ENCODE measurements around the gene HOXC11. TPM values are rescaled to one million over a fixed set of nuclear protein-coding genes. Genes with fewer than 3 reads are reported as not detected.
A peak's percentile ranks its signal among the peaks of the same experiment; 100 is the strongest.

HOXC11 gene
- total RNA-seq, 1 experiment from 2014 or later, result 2.2 TPM

- Mint-ChIP-seq H3K4me3 (ENCODE audit: unreplicated experiment) (peak overlapping the region; percentile 44), H3K36me3 (ENCODE audit: insufficient read depth, unreplicated experiment) (peaks cover 9% of the 10 kb centered on the region), H3K4me1 (ENCODE audit: low read depth, unreplicated experiment) (peaks cover 21% of the 10 kb centered on the region), H3K27me3 (ENCODE audit: insufficient read depth, unreplicated experiment) (no peaks in the 10 kb centered on the region), H3K9me3 (ENCODE audit: unreplicated experiment) (no peaks in the 10 kb centered on the region), H3K27ac (ENCODE audit: unreplicated experiment) (no peak overlapping the region)
- Histone ChIP-seq H3K27me3 (replicated peaks; ENCODE audit: control insufficient read depth, insufficient read depth, low read length) (no peaks in the 10 kb centered on the region), H3K4me1 (peaks cover 23% of the 10 kb centered on the region), H3K36me3 (ENCODE audit: control insufficient read depth, insufficient read depth, low read length) (no peaks in the 10 kb centered on the region), H3K4me3 (ENCODE audit: low read depth, low read length) (no peak overlapping the region), H3K9me3 (no peaks in the 10 kb centered on the region)
- ChIA-PET CTCF (interaction anchor here (1.3 kb wide), 1 partner anchor 10 kb away, joined by 4 read pairs; no protein-coding TSS in a partner anchor), POLR2A (no interaction called here)
- peak; percentile 51 to 54 for DNase-seq
- TF ChIP-seq CTCF (IDR thresholded peaks at IDR 0.05; ENCODE audit: insufficient read depth in 1 of 2, low read depth in 1 of 2, low read length in 1 of 2, severe bottlenecking in 1 of 2, unreplicated experiment in 1 of 2), result no peak
- intact Hi-C loops (cut with micrococcal nuclease; ENCODE audit: unreplicated experiment), result loop anchor here (1.0 to 5.0 kb wide), 3 partner anchors 11 to 183 kb away; no protein-coding TSS in a partner anchor
- no TSS peak for BruUV-seq (replicated peaks)
These were observed 23.1 kb upstream of the HOXC11 start for GRCh38 chr12:53949631-53950436.

- no TSS peak for BruUV-seq (replicated peaks)
- Histone ChIP-seq H3K27me3 (replicated peaks; ENCODE audit: control insufficient read depth, insufficient read depth, low read length) (no peaks in the 10 kb centered on the region), H3K4me3 (ENCODE audit: low read depth, low read length) (no peak overlapping the region), H3K36me3 (ENCODE audit: control insufficient read depth, insufficient read depth, low read length) (no peaks in the 10 kb centered on the region), H3K9me3 (no peaks in the 10 kb centered on the region), H3K4me1 (peaks cover 26% of the 10 kb centered on the region)
- Mint-ChIP-seq H3K27ac (ENCODE audit: unreplicated experiment) (no peak overlapping the region), H3K27me3 (ENCODE audit: insufficient read depth, unreplicated experiment) (no peaks in the 10 kb centered on the region), H3K9me3 (ENCODE audit: unreplicated experiment) (no peaks in the 10 kb centered on the region), H3K36me3 (ENCODE audit: insufficient read depth, unreplicated experiment) (peaks cover 9% of the 10 kb centered on the region), H3K4me1 (ENCODE audit: low read depth, unreplicated experiment) (peaks cover 21% of the 10 kb centered on the region), H3K4me3 (ENCODE audit: unreplicated experiment) (peak overlapping the region; percentile 44)
- intact Hi-C loops (cut with micrococcal nuclease; ENCODE audit: unreplicated experiment), result loop anchor here (5.0 kb wide), 1 partner anchor 143 kb away; no protein-coding TSS in a partner anchor
- TF ChIP-seq CTCF (IDR thresholded peaks at IDR 0.05; ENCODE audit: insufficient read depth in 1 of 2, low read depth in 1 of 2, low read length in 1 of 2, severe bottlenecking in 1 of 2, unreplicated experiment in 1 of 2), result peak in 1 of 2 experiments; percentile 28
- ChIA-PET POLR2A (no interaction called here), CTCF (interaction anchor here (0.6 kb wide), 1 partner anchor 13 kb away, joined by 3 read pairs; the partner anchor contains the start of gene HOXC13)
- DNase-seq, result no peak
These were observed 22.5 kb upstream of the HOXC11 start for GRCh38 chr12:53950437-53950773.

GRCh38 chr12:53950789-53951576 lies 21.9 kb upstream of the HOXC11 start:
- no peak overlapping the region for H3K27ac Mint-ChIP-seq (ENCODE audit: unreplicated experiment)
- intact Hi-C loops (cut with micrococcal nuclease; ENCODE audit: unreplicated experiment), result loop anchor here (5.0 kb wide), 1 partner anchor 144 kb away; no protein-coding TSS in a partner anchor
- no peak for TF ChIP-seq CTCF (IDR thresholded peaks at IDR 0.05; ENCODE audit: insufficient read depth in 1 of 2, low read depth in 1 of 2, low read length in 1 of 2, severe bottlenecking in 1 of 2, unreplicated experiment in 1 of 2)
- no peak for DNase-seq
- POLR2A ChIA-PET, result interaction anchor here (0.6 to 1.1 kb wide), 2 partner anchors 11 to 15 kb away, joined by 3 to 5 read pairs; no protein-coding TSS in a partner anchor
- Histone ChIP-seq H3K9me3 (no peaks in the 10 kb centered on the region), H3K27me3 (replicated peaks; ENCODE audit: control insufficient read depth, insufficient read depth, low read length) (no peaks in the 10 kb centered on the region), H3K4me1 (peaks cover 31% of the 10 kb centered on the region), H3K36me3 (ENCODE audit: control insufficient read depth, insufficient read depth, low read length) (no peaks in the 10 kb centered on the region), H3K4me3 (ENCODE audit: low read depth, low read length) (no peak overlapping the region)
- no peaks in the 10 kb centered on the region for H3K27me3 Mint-ChIP-seq (ENCODE audit: insufficient read depth, unreplicated experiment)
- no peak overlapping the region for H3K4me3 Mint-ChIP-seq (ENCODE audit: unreplicated experiment)
- no peaks in the 10 kb centered on the region for H3K9me3 Mint-ChIP-seq (ENCODE audit: unreplicated experiment)
- H3K4me1 Mint-ChIP-seq (ENCODE audit: low read depth, unreplicated experiment), result peaks cover 21% of the 10 kb centered on the region
- H3K36me3 Mint-ChIP-seq (ENCODE audit: insufficient read depth, unreplicated experiment), result peaks cover 9% of the 10 kb centered on the region
- BruUV-seq (replicated peaks), result no TSS peak
- CTCF ChIA-PET, result interaction anchor here (0.6 to 2.3 kb wide), 3 partner anchors 11 to 82 kb away, joined by 3 to 18 read pairs (median 3); partner anchors contain the start of genes HOXC13 and HOXC5
